ENCODE results near the gene ANKRD13D.

ANKRD13D gene

DNA sequence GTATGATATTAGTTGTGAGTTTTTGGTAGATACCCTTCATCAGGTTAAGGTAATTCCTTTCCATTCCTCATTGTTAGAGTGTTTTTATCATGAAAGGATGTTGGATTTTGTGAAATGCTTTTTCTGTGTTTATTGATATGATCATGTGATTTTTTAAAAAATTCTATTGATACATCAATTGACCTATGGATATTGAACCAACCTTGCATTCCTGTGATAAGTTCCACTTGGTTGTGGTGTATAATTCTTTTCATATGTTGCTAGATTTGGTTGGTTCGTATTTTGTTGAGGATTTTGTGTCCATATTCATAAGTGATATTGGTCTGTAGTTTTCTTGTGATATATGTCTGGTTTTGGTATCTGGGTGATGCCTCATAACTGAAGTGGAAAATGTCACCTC is 6.7 kb downstream of the ANKRD13D start:
- H3K79me2 ChIP-seq (ENCODE audit: insufficient read depth, low read length), result no peaks in the 10 kb centered on the region
- no peaks in the 10 kb centered on the region for H3K9me2 ChIP-seq (ENCODE audit: low read depth, low read length)
- no peak overlapping the region for H3K9ac ChIP-seq (ENCODE audit: low read length)
- no peaks in the 10 kb centered on the region for H3K27me3 ChIP-seq (ENCODE audit: insufficient read depth, low read length)
- no peaks in the 10 kb centered on the region for H3F3A ChIP-seq (ENCODE audit: insufficient read depth, low read length)
- H3K4me1 ChIP-seq (ENCODE audit: insufficient read depth, low read length, severe bottlenecking), result no peaks in the 10 kb centered on the region
- peaks cover 6% of the 10 kb centered on the region; the same call in 1 of the 2 replicates for H3K9me3 ChIP-seq (ENCODE audit: low read length)
- TF ChIP-seq, protein P1, sequence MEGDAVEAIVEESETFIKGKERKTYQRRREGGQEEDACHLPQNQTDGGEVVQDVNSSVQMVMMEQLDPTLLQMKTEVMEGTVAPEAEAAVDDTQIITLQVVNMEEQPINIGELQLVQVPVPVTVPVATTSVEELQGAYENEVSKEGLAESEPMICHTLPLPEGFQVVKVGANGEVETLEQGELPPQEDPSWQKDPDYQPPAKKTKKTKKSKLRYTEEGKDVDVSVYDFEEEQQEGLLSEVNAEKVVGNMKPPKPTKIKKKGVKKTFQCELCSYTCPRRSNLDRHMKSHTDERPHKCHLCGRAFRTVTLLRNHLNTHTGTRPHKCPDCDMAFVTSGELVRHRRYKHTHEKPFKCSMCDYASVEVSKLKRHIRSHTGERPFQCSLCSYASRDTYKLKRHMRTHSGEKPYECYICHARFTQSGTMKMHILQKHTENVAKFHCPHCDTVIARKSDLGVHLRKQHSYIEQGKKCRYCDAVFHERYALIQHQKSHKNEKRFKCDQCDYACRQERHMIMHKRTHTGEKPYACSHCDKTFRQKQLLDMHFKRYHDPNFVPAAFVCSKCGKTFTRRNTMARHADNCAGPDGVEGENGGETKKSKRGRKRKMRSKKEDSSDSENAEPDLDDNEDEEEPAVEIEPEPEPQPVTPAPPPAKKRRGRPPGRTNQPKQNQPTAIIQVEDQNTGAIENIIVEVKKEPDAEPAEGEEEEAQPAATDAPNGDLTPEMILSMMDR (IDR thresholded peaks at IDR 0.05; ENCODE audit: low read length), result no peak
- no peak for TF ChIP-seq EZH2 (IDR thresholded peaks at IDR 0.05; ENCODE audit: borderline replicate concordance, low read length)
- H3K4me3 ChIP-seq (ENCODE audit: low read depth, low read length, poor library complexity, severe bottlenecking), result no peak overlapping the region
- H3K36me3 ChIP-seq (ENCODE audit: insufficient read depth, low read length), result peaks cover 92% of the 10 kb centered on the region
- no peak overlapping the region for H3K27ac ChIP-seq (ENCODE audit: low read depth, low read length, poor library complexity, severe bottlenecking)
- no peak overlapping the region for H3K4me2 ChIP-seq (ENCODE audit: low read length)
- no peaks in the 10 kb centered on the region for H4K20me1 ChIP-seq (ENCODE audit: insufficient read depth, low read length)
- no peak overlapping the region for H2AFZ ChIP-seq (ENCODE audit: low read length)

DNA sequence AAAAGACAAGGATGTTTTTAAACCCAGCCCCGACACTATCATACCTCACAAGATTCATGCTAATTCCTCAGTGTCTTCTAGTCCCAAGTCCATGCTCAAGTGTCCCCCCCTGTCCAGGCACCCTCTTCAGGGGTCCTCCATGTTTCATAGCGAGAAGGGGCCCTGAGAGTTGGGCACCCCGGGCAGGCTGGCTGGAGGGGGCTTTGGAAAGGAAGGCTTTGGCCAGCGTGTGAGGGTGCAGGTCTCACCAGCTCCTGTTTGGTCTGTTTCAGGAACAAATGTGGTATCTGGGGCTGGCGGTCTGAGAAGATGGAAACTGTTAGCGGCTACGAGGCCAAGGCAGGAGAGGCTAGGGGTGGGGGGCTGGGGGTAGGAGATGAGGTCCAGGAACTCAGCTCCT is 9.7 kb downstream of the ANKRD13D start:
- peaks cover 6% of the 10 kb centered on the region; the same call in 1 of the 2 replicates for H3K9me3 ChIP-seq (ENCODE audit: low read length)
- H3K4me3 ChIP-seq (ENCODE audit: low read depth, low read length, poor library complexity, severe bottlenecking), result no peak overlapping the region
- H3K79me2 ChIP-seq (ENCODE audit: insufficient read depth, low read length), result no peaks in the 10 kb centered on the region
- H3F3A ChIP-seq (ENCODE audit: insufficient read depth, low read length), result no peaks in the 10 kb centered on the region
- H2AFZ ChIP-seq (ENCODE audit: low read length), result no peak overlapping the region
- H3K9me2 ChIP-seq (ENCODE audit: low read depth, low read length), result no peaks in the 10 kb centered on the region
- no peak overlapping the region for H3K9ac ChIP-seq (ENCODE audit: low read length)
- H3K27ac ChIP-seq (ENCODE audit: low read depth, low read length, poor library complexity, severe bottlenecking), result no peak overlapping the region
- no peaks in the 10 kb centered on the region for H3K27me3 ChIP-seq (ENCODE audit: insufficient read depth, low read length)
- no peaks in the 10 kb centered on the region for H3K4me1 ChIP-seq (ENCODE audit: insufficient read depth, low read length, severe bottlenecking)
- no peak overlapping the region for H3K4me2 ChIP-seq (ENCODE audit: low read length)
- peaks cover 84% of the 10 kb centered on the region for H3K36me3 ChIP-seq (ENCODE audit: insufficient read depth, low read length)
- H4K20me1 ChIP-seq (ENCODE audit: insufficient read depth, low read length), result no peaks in the 10 kb centered on the region
- TF ChIP-seq, protein P1 (IDR thresholded peaks at IDR 0.05; ENCODE audit: low read length), result no peak
- no peak for TF ChIP-seq EZH2 (IDR thresholded peaks at IDR 0.05; ENCODE audit: borderline replicate concordance, low read length)

DNA sequence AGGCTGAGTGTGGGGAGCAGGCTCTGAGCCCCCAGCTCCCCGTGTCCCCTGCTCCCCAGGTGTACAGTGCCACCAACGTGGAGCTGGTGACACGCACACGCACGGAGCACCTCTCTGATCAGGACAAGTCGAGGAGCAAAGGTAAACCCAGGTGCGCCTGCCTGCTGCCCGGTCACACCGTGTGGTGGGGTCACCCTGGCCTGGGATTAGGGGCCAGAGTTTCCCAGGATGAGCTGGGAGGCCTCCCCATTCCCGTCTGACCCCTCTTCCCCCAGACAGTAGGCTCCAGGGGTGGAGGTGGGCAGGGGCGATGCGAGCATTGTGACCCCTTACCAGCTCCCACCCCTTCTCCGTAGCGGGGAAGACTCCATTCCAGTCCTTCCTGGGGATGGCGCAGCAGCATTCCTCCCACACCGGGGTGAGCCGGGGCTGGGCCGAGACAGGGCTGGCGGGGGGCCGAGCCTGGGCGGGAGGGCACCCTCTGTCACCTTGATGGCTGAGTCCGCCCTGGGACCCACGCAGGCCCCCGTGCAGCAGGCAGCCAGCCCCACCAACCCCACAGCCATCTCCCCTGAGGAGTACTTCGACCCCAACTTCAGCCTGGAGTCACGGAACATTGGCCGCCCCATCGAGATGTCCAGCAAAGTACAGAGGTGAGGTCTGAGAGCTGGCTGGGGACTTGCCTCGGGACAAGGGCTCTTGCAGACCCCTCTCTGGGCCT is 10.5 kb downstream of the ANKRD13D start:
- Histone ChIP-seq H3K27ac (ENCODE audit: low read depth, low read length, poor library complexity, severe bottlenecking) (no peak overlapping the region), H3K4me1 (ENCODE audit: insufficient read depth, low read length, severe bottlenecking) (no peaks in the 10 kb centered on the region), H3K4me3 (ENCODE audit: low read depth, low read length, poor library complexity, severe bottlenecking) (no peak overlapping the region), H3K36me3 (ENCODE audit: insufficient read depth, low read length) (peaks cover 76% of the 10 kb centered on the region), H3K9me2 (ENCODE audit: low read depth, low read length) (no peaks in the 10 kb centered on the region), H3K27me3 (ENCODE audit: insufficient read depth, low read length) (no peaks in the 10 kb centered on the region), H4K20me1 (ENCODE audit: insufficient read depth, low read length) (no peaks in the 10 kb centered on the region), H3K9me3 (ENCODE audit: low read length) (peaks cover 6% of the 10 kb centered on the region; the same call in 1 of the 2 replicates), H3K4me2 (ENCODE audit: low read length) (no peak overlapping the region), H3K9ac (ENCODE audit: low read length) (no peak overlapping the region), H2AFZ (ENCODE audit: low read length) (no peak overlapping the region), H3F3A (ENCODE audit: insufficient read depth, low read length) (no peaks in the 10 kb centered on the region), H3K79me2 (ENCODE audit: insufficient read depth, low read length) (no peaks in the 10 kb centered on the region)
- TF ChIP-seq, protein P1 (IDR thresholded peaks at IDR 0.05; ENCODE audit: low read length), result no peak
- TF ChIP-seq EZH2 (IDR thresholded peaks at IDR 0.05; ENCODE audit: borderline replicate concordance, low read length), result no peak
